Measurements from ENCODE around the gene RAP1GAP2.

The RAP1GAP2 gene

DNA sequence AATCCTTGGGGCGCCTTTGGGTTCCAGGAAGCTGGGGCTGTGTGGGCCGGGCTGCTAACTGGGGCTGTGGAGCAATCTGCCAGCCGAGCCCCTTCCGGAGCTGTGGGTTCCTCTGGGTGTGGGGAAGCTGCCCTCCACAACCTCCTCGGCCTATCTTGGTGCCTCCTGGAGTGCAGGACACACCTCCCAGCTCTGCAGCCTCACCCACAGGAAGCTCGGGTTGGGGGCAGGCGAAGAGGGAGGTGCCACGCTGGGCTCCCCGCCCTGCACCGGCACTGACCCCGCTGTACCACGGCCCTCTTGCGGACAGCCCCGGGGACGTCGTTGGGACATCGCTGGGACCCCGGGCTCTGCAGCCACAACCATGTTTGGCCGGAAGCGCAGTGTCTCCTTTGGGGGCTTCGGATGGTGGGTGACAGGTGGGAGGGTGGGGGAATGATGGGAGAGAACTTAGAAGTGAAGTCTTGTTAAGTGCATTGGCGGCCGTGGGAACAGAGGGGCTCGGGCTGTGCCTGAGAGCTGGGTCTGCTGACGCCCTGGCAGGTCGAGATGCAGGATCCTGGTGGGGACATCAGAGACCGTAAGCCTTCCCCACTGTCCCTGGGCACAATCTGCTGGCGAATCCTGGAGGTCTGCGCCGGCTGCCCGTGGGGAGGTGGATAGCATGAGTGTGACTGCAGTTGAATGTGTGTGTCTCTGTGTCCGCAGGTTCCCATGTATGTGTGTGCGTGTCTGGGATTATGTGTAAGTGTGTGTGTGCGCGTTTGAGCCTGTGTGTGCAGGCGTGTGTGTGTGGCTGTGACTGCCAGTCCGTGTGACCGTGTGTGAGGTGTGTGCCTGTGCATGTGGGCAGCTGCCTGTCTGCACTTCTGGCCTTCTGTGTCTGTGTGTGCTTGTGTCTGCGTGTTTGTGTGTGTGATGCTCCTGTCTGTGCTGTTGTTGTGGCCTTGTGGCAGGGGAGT, at the start of gene RAP1GAP2:
RAP1GAP2 (plus strand) TSS at position 275 of the 962 bp plus-strand sequence; CDS start at position 365, 90 bp downstream.
- H3K4me3 ChIP-seq, result peak within 1 kb of the TSS; percentile 72
- peak within 1 kb of the TSS; percentile 99 for H3K4me2 ChIP-seq
- peaks cover 15% of the 10 kb centered on the region; the same call in 1 of the 2 replicates for H4K20me1 ChIP-seq
- H3K27ac ChIP-seq, result peak within 1 kb of the TSS; percentile 69
- H3K4me1 ChIP-seq, result peaks cover 86% of the 10 kb centered on the region
- H3K9ac ChIP-seq, result peak within 1 kb of the TSS; percentile 71
- peaks cover 10% of the 10 kb centered on the region for H3K36me3 ChIP-seq
- H3K9me3 ChIP-seq, result no peaks in the 10 kb centered on the region
- H3K27me3 ChIP-seq, result no peaks in the 10 kb centered on the region
- TF ChIP-seq Cebpa-rat (IDR thresholded peaks at IDR 0.05), result peak; percentile 81

DNA sequence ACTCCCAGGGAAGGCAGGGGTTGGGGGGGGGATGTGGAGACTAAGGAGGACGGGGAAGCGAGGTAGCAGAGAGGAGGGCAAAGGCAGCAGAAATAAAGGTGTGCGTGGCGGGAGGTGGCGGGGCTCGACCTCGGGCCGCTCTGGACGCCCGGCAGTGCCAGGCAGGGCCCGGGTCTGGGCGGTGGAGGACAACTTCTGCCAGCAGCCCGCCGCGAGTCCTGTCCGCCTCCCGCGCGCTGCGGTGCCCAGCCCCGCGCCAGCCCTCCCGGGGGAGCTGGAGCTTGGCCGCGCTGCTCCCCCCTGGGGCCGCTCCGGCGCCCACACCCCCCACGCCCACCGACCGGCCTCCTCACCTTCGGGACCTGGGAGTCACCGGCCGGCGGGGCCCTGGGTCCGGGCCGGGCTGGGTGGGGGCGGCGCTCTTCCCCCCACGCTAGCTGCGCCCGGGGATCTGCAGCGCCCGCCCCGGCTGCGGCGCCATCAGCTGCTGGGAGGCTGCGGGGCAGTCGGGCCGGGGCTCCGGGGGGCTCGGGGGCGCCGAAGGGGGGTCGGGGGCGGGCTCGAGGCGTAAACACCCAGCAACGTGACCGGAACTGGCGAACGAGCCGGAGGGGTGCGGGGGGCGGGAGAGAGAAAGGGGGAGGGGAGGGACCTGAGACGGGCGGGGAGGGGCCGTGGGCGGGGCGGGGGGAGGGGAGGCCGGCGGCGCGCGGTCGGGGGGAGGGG, 47.0 kb upstream of the RAP1GAP2 start, which contains the start of gene CCDC92B:
CCDC92B (minus strand) TSS at position 595 of the 726 bp plus-strand sequence. CDS start 14,507 bp downstream, outside the sequence.
- no peak within 1 kb of the TSS for H3K27ac ChIP-seq
- no peaks in the 10 kb centered on the region for H3K4me1 ChIP-seq
- TF ChIP-seq Cebpa-rat (IDR thresholded peaks at IDR 0.05), result no peak
- H3K36me3 ChIP-seq, result no peaks in the 10 kb centered on the region
- H3K27me3 ChIP-seq, result peaks cover 51% of the 10 kb centered on the region
- no peaks in the 10 kb centered on the region for H3K9me3 ChIP-seq
- H3K4me2 ChIP-seq, result 0 out of 2 replicates have a peak within 1 kb of the TSS, but pooled peaks have one; percentile 11
- H3K4me3 ChIP-seq, result no peak within 1 kb of the TSS
- no peak within 1 kb of the TSS for H3K9ac ChIP-seq
- peaks cover 25% of the 10 kb centered on the region; the same call in 1 of the 2 replicates for H4K20me1 ChIP-seq

DNA sequence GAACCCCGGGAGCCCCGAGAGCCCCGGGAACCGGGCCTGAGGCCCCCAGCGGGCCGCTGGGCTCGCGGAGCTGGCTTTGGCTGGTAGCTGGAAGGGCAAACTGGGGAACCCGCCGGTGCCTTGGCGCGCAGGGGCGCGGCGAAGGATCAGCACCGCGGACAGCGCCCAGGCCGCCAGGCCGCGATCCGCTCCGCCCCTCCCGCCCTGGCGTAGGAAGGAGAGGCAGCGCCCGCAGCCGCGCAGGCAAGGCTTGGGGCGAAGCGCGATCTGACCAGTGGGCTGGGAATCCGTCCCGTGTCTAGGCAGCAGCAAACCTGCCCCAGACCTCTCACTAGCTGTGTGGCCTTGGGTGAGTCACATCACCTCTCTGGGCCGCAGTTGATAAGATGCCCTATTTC, 46.5 kb upstream of the RAP1GAP2 start:
- Histone ChIP-seq H4K20me1 (peaks cover 25% of the 10 kb centered on the region; the same call in 1 of the 2 replicates), H3K9me3 (no peaks in the 10 kb centered on the region), H3K4me1 (no peaks in the 10 kb centered on the region), H3K9ac (no peak overlapping the region), H3K27me3 (peaks cover 57% of the 10 kb centered on the region), H3K4me3 (no peak overlapping the region), H3K4me2 (0 out of 2 replicates have a peak overlapping the region, but pooled peaks have one; percentile 11), H3K36me3 (no peaks in the 10 kb centered on the region), H3K27ac (no peak overlapping the region)
- TF ChIP-seq Cebpa-rat (IDR thresholded peaks at IDR 0.05), result no peak

DNA sequence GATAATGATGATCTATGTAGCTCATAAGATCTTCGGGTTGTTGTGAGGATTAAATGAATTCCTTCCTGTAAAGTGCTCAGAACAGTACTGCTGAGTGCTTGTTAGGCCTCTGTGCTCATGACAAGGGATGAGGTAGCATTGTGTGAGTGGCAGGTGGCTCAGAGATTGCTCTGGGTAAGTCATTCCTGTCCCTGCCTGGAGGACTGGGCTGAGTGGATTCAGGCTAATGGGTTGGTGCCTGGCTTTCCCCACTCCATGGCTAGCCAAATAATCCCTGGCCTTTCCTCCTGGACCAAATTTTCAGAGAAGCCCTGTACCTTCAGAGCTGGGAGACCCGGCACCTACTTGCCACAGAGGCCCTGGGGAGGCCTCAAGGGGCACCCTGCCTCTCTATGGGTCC, 45.5 kb upstream of the RAP1GAP2 start:
- H4K20me1 ChIP-seq, result peaks cover 25% of the 10 kb centered on the region; the same call in 1 of the 2 replicates
- H3K27ac ChIP-seq, result no peak overlapping the region
- no peak for TF ChIP-seq Cebpa-rat (IDR thresholded peaks at IDR 0.05)
- H3K4me3 ChIP-seq, result no peak overlapping the region
- H3K9me3 ChIP-seq, result no peaks in the 10 kb centered on the region; the same call in 1 of the 2 replicates
- no peaks in the 10 kb centered on the region for H3K4me1 ChIP-seq
- no peak overlapping the region for H3K9ac ChIP-seq
- no peak overlapping the region for H3K4me2 ChIP-seq
- no peaks in the 10 kb centered on the region for H3K36me3 ChIP-seq
- peaks cover 66% of the 10 kb centered on the region for H3K27me3 ChIP-seq

DNA sequence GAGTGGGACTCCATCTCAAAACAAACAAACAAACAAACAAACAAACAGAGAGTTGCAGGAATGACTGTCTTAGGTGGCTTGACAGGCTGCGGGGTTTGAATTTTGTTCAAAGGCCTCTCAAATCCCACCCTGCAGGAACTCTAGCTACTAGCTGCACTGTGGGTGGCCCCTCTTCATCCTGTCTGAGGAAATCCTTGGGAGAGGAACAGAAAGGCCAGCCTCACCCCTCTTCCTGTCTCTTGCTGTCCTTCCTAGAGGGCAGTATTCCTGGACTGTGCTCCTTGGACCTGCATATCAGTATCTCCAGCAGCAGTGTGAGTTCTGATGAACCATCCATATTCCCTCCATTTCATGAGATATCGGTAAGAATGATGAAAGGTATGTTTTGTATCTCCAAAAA, 44.7 kb upstream of the RAP1GAP2 start:
- TF ChIP-seq Cebpa-rat (IDR thresholded peaks at IDR 0.05), result no peak
- peaks cover 6% of the 10 kb centered on the region; the same call in 1 of the 2 replicates for H3K9me3 ChIP-seq
- no peak overlapping the region for H3K27ac ChIP-seq
- peaks cover 74% of the 10 kb centered on the region for H3K27me3 ChIP-seq
- H3K4me1 ChIP-seq, result no peaks in the 10 kb centered on the region
- H3K9ac ChIP-seq, result no peak overlapping the region
- no peaks in the 10 kb centered on the region for H3K36me3 ChIP-seq
- H3K4me2 ChIP-seq, result no peak overlapping the region
- no peak overlapping the region for H3K4me3 ChIP-seq
- H4K20me1 ChIP-seq, result peaks cover 25% of the 10 kb centered on the region; the same call in 1 of the 2 replicates

DNA sequence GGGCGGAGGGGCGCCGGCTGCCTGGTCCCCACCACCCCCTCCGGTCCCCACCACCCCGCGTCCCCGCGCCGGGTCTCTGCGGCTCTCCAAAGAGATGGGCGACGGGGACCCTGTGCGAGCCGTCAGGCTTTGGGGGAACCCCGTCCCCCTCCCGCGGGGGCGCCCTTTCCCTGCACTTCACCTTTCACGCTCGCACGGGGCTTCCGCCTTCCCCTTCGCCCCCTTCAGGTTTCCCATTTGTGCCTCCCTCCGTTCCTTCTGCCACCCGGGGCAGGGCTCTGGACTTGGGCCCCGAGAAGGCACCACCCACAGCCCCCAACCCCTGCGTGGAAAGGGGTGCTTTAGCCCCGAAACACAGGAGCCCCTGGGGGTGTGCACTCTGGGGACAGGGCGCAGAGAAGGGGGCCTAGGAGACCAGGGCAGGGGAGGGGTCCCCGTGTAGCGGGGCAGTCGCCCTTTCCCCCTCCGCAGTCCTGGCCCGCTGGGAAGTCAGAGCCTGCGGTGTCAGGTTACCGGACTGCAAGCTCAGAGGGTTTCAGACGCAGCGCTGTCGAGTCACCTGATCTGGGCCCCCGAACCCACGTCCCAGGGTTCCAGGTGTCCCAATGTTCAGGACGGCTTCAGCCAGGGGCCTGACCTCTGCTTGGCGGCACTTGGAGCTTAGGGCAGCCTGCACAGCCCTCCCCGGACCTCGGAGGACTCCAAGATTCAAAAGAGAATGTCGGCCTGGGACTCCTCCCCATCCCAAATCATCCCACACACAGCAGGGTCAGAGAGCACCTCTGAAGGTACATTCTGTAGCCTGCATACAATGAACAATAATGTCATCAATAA, 40.1 kb upstream of the RAP1GAP2 start:
- Histone ChIP-seq H3K9ac (no peak overlapping the region), H3K9me3 (peaks cover 6% of the 10 kb centered on the region; the same call in 1 of the 2 replicates), H3K4me1 (no peaks in the 10 kb centered on the region), H3K27ac (no peak overlapping the region), H3K4me3 (no peak overlapping the region), H4K20me1 (no peaks in the 10 kb centered on the region; the same call in 1 of the 2 replicates), H3K27me3 (peaks cover 55% of the 10 kb centered on the region), H3K4me2 (no peak overlapping the region), H3K36me3 (no peaks in the 10 kb centered on the region)
- TF ChIP-seq Cebpa-rat (IDR thresholded peaks at IDR 0.05), result no peak

DNA sequence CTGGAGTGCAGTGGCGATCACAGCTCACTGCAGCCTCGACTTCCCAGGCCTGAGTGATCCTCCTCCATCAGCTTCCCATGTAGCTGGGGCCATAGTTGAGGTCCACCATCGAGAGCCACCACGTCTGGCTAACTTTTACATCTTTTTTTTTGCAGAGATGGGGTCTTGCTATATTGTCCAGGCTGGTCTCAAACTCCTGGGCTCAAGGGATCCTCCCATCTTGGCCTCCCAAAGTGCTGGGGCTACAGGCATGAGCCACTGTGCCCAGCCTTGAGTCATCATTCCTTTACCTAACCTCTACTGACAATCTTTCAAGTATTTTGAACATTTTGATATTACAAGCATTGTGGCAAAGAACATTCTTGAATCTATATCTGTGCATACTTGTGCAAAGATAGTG, 37.4 kb upstream of the RAP1GAP2 start:
- TF ChIP-seq Cebpa-rat (IDR thresholded peaks at IDR 0.05), result no peak
- Histone ChIP-seq H3K9ac (no peak overlapping the region), H3K4me2 (no peak overlapping the region), H4K20me1 (no peaks in the 10 kb centered on the region), H3K4me3 (no peak overlapping the region), H3K27ac (no peak overlapping the region), H3K4me1 (peaks cover 9% of the 10 kb centered on the region), H3K9me3 (peaks cover 6% of the 10 kb centered on the region; the same call in 1 of the 2 replicates), H3K27me3 (peaks cover 43% of the 10 kb centered on the region), H3K36me3 (no peaks in the 10 kb centered on the region)

DNA sequence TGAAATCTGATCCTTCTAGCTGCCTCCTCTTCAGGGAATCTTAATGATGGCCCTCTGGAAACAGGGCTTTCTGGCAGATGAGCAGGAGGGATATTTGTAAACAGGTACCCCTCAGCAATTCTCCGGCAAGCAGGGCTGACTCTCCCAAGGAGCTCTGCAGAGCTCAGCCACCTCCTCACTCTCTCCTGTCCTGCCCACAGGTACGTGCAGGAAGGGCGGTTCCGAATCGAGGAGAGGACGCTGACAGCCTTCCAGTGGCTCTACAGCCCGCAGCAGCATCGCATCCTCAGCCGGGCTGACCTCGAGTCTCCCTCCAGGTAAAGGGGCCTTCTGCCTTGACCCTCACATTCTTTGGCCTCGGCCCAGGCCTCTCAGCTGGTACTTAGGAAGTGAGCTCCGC, 26.1 kb upstream of the RAP1GAP2 start:
- H4K20me1 ChIP-seq, result no peaks in the 10 kb centered on the region
- no peaks in the 10 kb centered on the region for H3K9me3 ChIP-seq
- H3K36me3 ChIP-seq, result no peaks in the 10 kb centered on the region
- no peak for TF ChIP-seq Cebpa-rat (IDR thresholded peaks at IDR 0.05)
- no peaks in the 10 kb centered on the region for H3K27me3 ChIP-seq
- H3K4me1 ChIP-seq, result peaks cover 20% of the 10 kb centered on the region
- H3K9ac ChIP-seq, result no peak overlapping the region
- H3K4me3 ChIP-seq, result no peak overlapping the region
- no peak overlapping the region for H3K4me2 ChIP-seq
- H3K27ac ChIP-seq, result no peak overlapping the region

DNA sequence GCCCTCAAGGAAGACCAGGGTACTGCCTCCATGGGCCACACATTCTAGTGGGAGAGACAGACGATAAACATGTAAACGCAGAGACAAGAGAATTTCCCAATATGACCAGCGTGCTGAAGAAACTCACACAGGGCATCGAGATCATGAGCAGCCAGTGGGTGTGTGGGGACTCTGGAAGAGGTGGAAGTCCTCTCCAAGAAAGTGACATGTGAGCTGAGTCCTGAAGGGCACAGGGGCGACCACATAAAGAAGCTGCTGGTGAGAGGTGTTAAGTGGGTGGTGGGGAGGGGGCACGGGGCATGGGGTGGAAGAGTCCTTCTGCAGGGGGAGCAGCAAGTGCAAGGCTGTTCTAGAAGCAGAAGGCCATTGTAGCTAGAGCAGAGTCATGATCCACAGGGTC, 21.0 kb upstream of the RAP1GAP2 start:
- no peak overlapping the region for H3K4me2 ChIP-seq

More for the DNA sequence above, 21.0 kb upstream of the RAP1GAP2 start:
- Histone ChIP-seq H3K27ac (no peak overlapping the region), H3K36me3 (no peaks in the 10 kb centered on the region), H3K9ac (no peak overlapping the region), H3K27me3 (no peaks in the 10 kb centered on the region), H3K4me3 (no peak overlapping the region), H3K4me1 (peaks cover 39% of the 10 kb centered on the region), H4K20me1 (0 out of 2 replicates have a peak, but pooled peaks cover 4% of the 10 kb centered on the region), H3K9me3 (no peaks in the 10 kb centered on the region)
- no peak for TF ChIP-seq Cebpa-rat (IDR thresholded peaks at IDR 0.05)
